Astrocyte (in vitro differentiated cells and primary cell): Measurements from ENCODE around the gene RSPH1. TPM values are rescaled to one million over a fixed set of nuclear protein-coding genes. Genes with fewer than 3 reads are reported as not detected.

ENCODE experiments used
- DNase-seq: peaks from one replicate; pipeline ENCODE4 v3.0.0-alpha.2; 2010; ENCODE audit warnings: low read depth
- FAIRE-seq: peaks from 2 replicates; lab custom pipeline; 2011; peaks lifted over from hg19 to GRCh38; lab: Jason Lieb, UNC
- H2AFZ ChIP-seq: 2 replicates; pipeline ENCODE4 v1.6.0; 2012; ENCODE audit warnings: low read depth, low read length, inconsistent platforms
- H3K27ac ChIP-seq: 2 replicates; pipeline ENCODE4 v1.5.1; 2011; ENCODE audit warnings: low read depth, low read length, inconsistent platforms
- H3K27me3 ChIP-seq: 2 replicates; pipeline ENCODE4 v1.6.0; 2011; ENCODE audit warnings: low read length, inconsistent platforms; ENCODE audit not compliant: insufficient read depth
- H3K36me3 ChIP-seq: 2 replicates; pipeline ENCODE4 v1.5.1; 2011; ENCODE audit warnings: low read length, inconsistent platforms; ENCODE audit not compliant: insufficient read depth
- H3K4me1 ChIP-seq: 2 replicates; pipeline ENCODE4 v1.5.1; 2011; ENCODE audit warnings: low read length, inconsistent platforms; ENCODE audit not compliant: insufficient read depth
- H3K4me2 ChIP-seq: 2 replicates; pipeline ENCODE4 v1.6.0; 2012; ENCODE audit warnings: low read length, inconsistent platforms
- H3K4me3 ChIP-seq: 2 replicates; pipeline ENCODE4 v1.5.1; 2011; ENCODE audit warnings: low read depth, mild to moderate bottlenecking, low read length, inconsistent platforms; ENCODE audit not compliant: insufficient read depth
- H3K79me2 ChIP-seq: 2 replicates; pipeline ENCODE4 v1.6.0; 2012; ENCODE audit warnings: mild to moderate bottlenecking, low read length, inconsistent platforms; ENCODE audit not compliant: insufficient read depth
- H3K9ac ChIP-seq: 2 replicates; pipeline ENCODE4 v1.6.0; 2012; ENCODE audit warnings: mild to moderate bottlenecking, low read length, inconsistent platforms
- H3K9me3 ChIP-seq: 2 replicates; pipeline ENCODE4 v1.5.1; 2012; ENCODE audit warnings: low read depth, mild to moderate bottlenecking, low read length, inconsistent platforms; ENCODE audit not compliant: insufficient read depth
- H4K20me1 ChIP-seq: 2 replicates; pipeline ENCODE4 v1.6.0; 2012; ENCODE audit warnings: low read length, inconsistent platforms; ENCODE audit not compliant: insufficient read depth
- H3K27ac Mint-ChIP-seq: one replicate; pipeline ENCODE4 v1.8.0; 2021; ENCODE audit warnings: mild to moderate bottlenecking, mixed read lengths; ENCODE audit not compliant: unreplicated experiment
- H3K27me3 Mint-ChIP-seq: one replicate; pipeline ENCODE4 v1.8.0; 2021; ENCODE audit warnings: low read depth, mixed read lengths; ENCODE audit not compliant: unreplicated experiment
- H3K36me3 Mint-ChIP-seq: one replicate; pipeline ENCODE4 v1.8.0; 2021; ENCODE audit warnings: low read depth, mixed read lengths; ENCODE audit not compliant: unreplicated experiment
- H3K4me1 Mint-ChIP-seq: one replicate; pipeline ENCODE4 v1.8.0; 2021; ENCODE audit warnings: low read depth, mixed read lengths; ENCODE audit not compliant: unreplicated experiment
- H3K4me3 Mint-ChIP-seq: one replicate; pipeline ENCODE4 v1.8.0; 2021; ENCODE audit warnings: mild to moderate bottlenecking, moderate library complexity, mixed read lengths; ENCODE audit not compliant: unreplicated experiment
- H3K9me3 Mint-ChIP-seq: one replicate; pipeline ENCODE4 v1.8.0; 2021; ENCODE audit warnings: mild to moderate bottlenecking, mixed read lengths; ENCODE audit not compliant: unreplicated experiment
- CTCF ChIP-seq: IDR thresholded peaks from 2 replicates; pipeline ENCODE4 v1.5.1; 2011; ENCODE audit warnings: low read depth, mild to moderate bottlenecking, inconsistent platforms, low read length, moderate library complexity; ENCODE audit not compliant: insufficient read depth
- EZH2 ChIP-seq: IDR thresholded peaks from 2 replicates; pipeline ENCODE4 v1.6.1; 2012; ENCODE audit warnings: mild to moderate bottlenecking, low read length, inconsistent platforms; ENCODE audit not compliant: insufficient read depth
- total RNA-seq: library from RNA; stranded (reverse); gene quantifications from 2 replicates; pipeline ENCODE4 v1.2.1, GENCODE V29; 2021

RSPH1 gene
- total RNA-seq, 1 donor from 2014 or later, result 0.43 TPM

- Mint-ChIP-seq H3K4me3 (no peak overlapping the region), H3K36me3 (peaks cover 10% of the 10 kb centered on the region), H3K9me3 (no peaks in the 10 kb centered on the region), H3K4me1 (peaks cover 14% of the 10 kb centered on the region), H3K27ac (no peak overlapping the region), H3K27me3 (peaks cover 10% of the 10 kb centered on the region)
- DNase-seq (no peak), FAIRE-seq (no peak)
- Histone ChIP-seq H2AFZ (no peak overlapping the region), H3K27me3 (peaks cover 8% of the 10 kb centered on the region), H3K4me3 (no peak overlapping the region), H3K4me2 (no peak overlapping the region), H3K79me2 (no peaks in the 10 kb centered on the region), H3K9ac (no peak overlapping the region), H3K27ac (no peak overlapping the region), H3K36me3 (no peaks in the 10 kb centered on the region), H4K20me1 (no peaks in the 10 kb centered on the region), H3K4me1 (peaks cover 15% of the 10 kb centered on the region), H3K9me3 (no peaks in the 10 kb centered on the region)
- no peak for TF ChIP-seq EZH2
- TF ChIP-seq CTCF, result no peak
These were observed 31.1 kb upstream of the RSPH1 start for GRCh38 chr21:42527127-42527488.

- Histone ChIP-seq H3K27me3 (peaks cover 5% of the 10 kb centered on the region), H3K79me2 (no peaks in the 10 kb centered on the region), H3K4me3 (no peak overlapping the region), H3K9me3 (no peaks in the 10 kb centered on the region), H2AFZ (no peak overlapping the region), H3K4me1 (peaks cover 15% of the 10 kb centered on the region), H4K20me1 (no peaks in the 10 kb centered on the region), H3K4me2 (no peak overlapping the region), H3K36me3 (no peaks in the 10 kb centered on the region), H3K9ac (no peak overlapping the region), H3K27ac (no peak overlapping the region)
- H3K27ac Mint-ChIP-seq, result no peak overlapping the region
- TF ChIP-seq CTCF, result no peak
- no peak for TF ChIP-seq EZH2
- H3K27me3 Mint-ChIP-seq, result peaks cover 10% of the 10 kb centered on the region
- no peak for DNase-seq
- H3K36me3 Mint-ChIP-seq, result peaks cover 10% of the 10 kb centered on the region
- no peak overlapping the region for H3K4me3 Mint-ChIP-seq
- FAIRE-seq, result no peak
- no peaks in the 10 kb centered on the region for H3K9me3 Mint-ChIP-seq
- peaks cover 14% of the 10 kb centered on the region for H3K4me1 Mint-ChIP-seq
These were observed 30.3 kb upstream of the RSPH1 start for GRCh38 chr21:42526379-42526727.

- H3K4me2 ChIP-seq, result no peak overlapping the region
- no peaks in the 10 kb centered on the region for H3K9me3 Mint-ChIP-seq
- TF ChIP-seq CTCF (no peak), EZH2 (no peak)
- H4K20me1 ChIP-seq, result no peaks in the 10 kb centered on the region
- H3K4me1 Mint-ChIP-seq, result peaks cover 14% of the 10 kb centered on the region
- peaks cover 3% of the 10 kb centered on the region for H3K27me3 ChIP-seq
- no peaks in the 10 kb centered on the region for H3K36me3 ChIP-seq
- no peak overlapping the region for H3K9ac ChIP-seq
- no peak overlapping the region for H3K27ac Mint-ChIP-seq
- FAIRE-seq, result no peak
- H3K36me3 Mint-ChIP-seq, result peaks cover 13% of the 10 kb centered on the region
- H3K27me3 Mint-ChIP-seq, result peaks cover 10% of the 10 kb centered on the region
- no peaks in the 10 kb centered on the region for H3K9me3 ChIP-seq
- no peak overlapping the region for H3K4me3 Mint-ChIP-seq
- DNase-seq, result no peak
- no peaks in the 10 kb centered on the region for H3K79me2 ChIP-seq
- H2AFZ ChIP-seq, result no peak overlapping the region
- no peak overlapping the region for H3K27ac ChIP-seq
- peaks cover 15% of the 10 kb centered on the region for H3K4me1 ChIP-seq
- no peak overlapping the region for H3K4me3 ChIP-seq
These were observed 29.8 kb upstream of the RSPH1 start for GRCh38 chr21:42525676-42526378.
